Right lobe of liver (tissue), 6 donors: ENCODE results near the gene SHISA8. TPM values are rescaled to one million over a fixed set of nuclear protein-coding genes. Genes with fewer than 3 reads are reported as not detected.

Experiments
- ATAC-seq, 4 donors: fragments of 200-7000 bp; cut with Tn5 transposase; one replicate each; pipeline ENCODE4 v1.9.1; 2020; ENCODE audit warnings: mild to moderate bottlenecking in 4 of 4, moderate library complexity in 4 of 4
- DNase-seq, 3 donors: peaks; one replicate each; pipeline ENCODE4 v3.0.0-alpha.2; 2020
- H3K27ac ChIP-seq, 3 donors: fragments of 200-600 bp; one replicate each; pipeline ENCODE4 v1.8.0; 2022
- H3K27me3 ChIP-seq, 2 donors: fragments of 200-600 bp; one replicate each; pipeline ENCODE4 v1.8.0; 2022
- H3K36me3 ChIP-seq, 4 donors: fragments of 200-600 bp; sonication (generic) in 1 of 4; one replicate each; pipeline versions ENCODE4 v1.5.1 to v1.8.0; 2017 to 2022; ENCODE audit warnings: control low read depth in 1 of 4
- H3K4me1 ChIP-seq, 4 donors: fragments of 200-600 bp; sonication (generic) in 1 of 4; one replicate each; pipeline versions ENCODE4 v1.5.1 to v1.8.0; 2017 to 2022; ENCODE audit warnings: control low read depth in 1 of 4
- H3K4me3 ChIP-seq, 3 donors: fragments of 200-600 bp; one replicate each; pipeline ENCODE4 v1.8.0; 2022
- H3K9me3 ChIP-seq, 4 donors: fragments of 200-600 bp; sonication (generic) in 1 of 4; one replicate each; pipeline versions ENCODE4 v1.5.1 to v1.8.0; 2017 to 2022; ENCODE audit warnings: control low read depth in 1 of 4
- POLR2A ChIP-seq: fragments of 450-650 bp; IDR thresholded peaks from one replicate; pipeline ENCODE4 v1.6.1; 2017; ENCODE audit warnings: antibody characterized with exemption, mild to moderate bottlenecking
- WGBS: methylation state at CpG from one replicate; pipeline ENCODE4 v1.1.6; 2018; ENCODE audit warnings: low coverage, low lambda C conversion rate; ENCODE audit not compliant: insufficient coverage; ENCODE audit errors: missing lambda C conversion rate; 5-methylcytosine and 5-hydroxymethylcytosine counted together
- intact Hi-C, 2 donors: fragments of 100-400 bp; cut with DNase I; formaldehyde crosslinking; loops; one replicate each; pipeline versions ENCODE4 v1.11.2 to v1.14.1; 2022
- total RNA-seq, 6 experiments: library from RNA; depleted of rRNA in 2 of 6; stranded (reverse); fragments of >200 nt in 2 of 6; fragmentation: NEBNext Ultra II Directional in 3 of 6; extraction: Animal tissue kit (Norgen Biotek cat#: 25700) in 3 of 6; gene quantifications; one replicate each; pipeline versions ENCODE4 v1.1.0 to v1.2.4, GENCODE V29; 2016 to 2023
- TF ChIP-seq, protein P1 (sequence below), 4 donors: fragments of 200-600 bp in 3 of 4; fragments of 450-650 bp in 1 of 4; IDR thresholded peaks; one replicate each; pipeline versions ENCODE4 v1.5.1 to v1.8.0; 2016 to 2022; ENCODE audit warnings: antibody characterized with exemption in 4 of 4, mild to moderate bottlenecking in 2 of 4
- donor health status: DM: no; HTN: yes; CAD: no.
- donor health status: DM: no; HTN: no; CAD: no.
- donor health status: DM: no; HTN: no; CAD: no.
- donor health status: DM: no; HTN: yes; CAD: no.
- donor health status: DM: no; HTN: yes; CAD: no.

The SHISA8 gene
- total RNA-seq, 6 experiments from 2014 or later: not detected

DNA sequence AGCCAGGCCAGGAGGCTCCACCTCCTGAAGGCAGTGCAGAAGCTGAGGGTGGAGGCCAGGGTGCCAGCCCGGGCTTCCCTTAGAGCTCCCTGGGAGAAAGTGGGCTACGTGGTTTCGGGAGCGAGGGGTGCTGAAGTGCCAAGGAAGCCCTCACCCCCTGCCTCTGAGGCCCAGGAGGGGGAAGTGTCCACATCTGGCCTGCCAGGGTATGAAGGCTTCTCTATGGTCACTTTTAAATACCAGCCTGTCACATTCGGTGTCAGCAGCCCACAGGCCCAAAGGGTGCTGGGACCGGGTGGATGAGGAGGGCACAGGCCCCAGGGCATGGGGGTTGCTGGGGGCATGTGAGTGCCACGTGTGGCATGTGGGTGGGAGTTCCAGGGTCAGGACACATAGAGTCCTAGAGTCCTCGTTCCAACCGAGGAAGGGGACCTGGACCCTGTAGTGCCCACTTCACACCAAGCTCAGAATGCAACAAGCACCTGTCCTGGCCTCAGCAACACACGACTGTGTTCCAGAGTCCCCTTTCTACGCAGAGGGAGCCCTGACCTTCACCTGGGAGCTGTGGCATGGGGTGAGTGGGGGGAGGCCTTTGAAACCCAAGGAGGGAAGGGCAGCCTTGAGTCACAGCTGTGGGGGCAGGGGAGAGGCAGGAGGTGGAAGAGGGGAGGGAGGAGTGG is 1.7 kb downstream of the SHISA8 start:
- DNase-seq: no peak
- H3K4me1 ChIP-seq: peaks cover 0 to 19% (median 0%) of the 10 kb centered on the region in 4 donors
- H3K27ac ChIP-seq: no peak overlapping the region
- no peaks in the 10 kb centered on the region for H3K9me3 ChIP-seq
- intact Hi-C loops: no loop called here
- H3K36me3 ChIP-seq: no peaks in the 10 kb centered on the region
- no peak for ATAC-seq
- H3K27me3 ChIP-seq: peaks cover 7 to 50% of the 10 kb centered on the region in 2 donors
- no CpG with 5 or more reads among the region's 11 CpGs for WGBS
- H3K4me3 ChIP-seq: no peak overlapping the region
- no peak for TF ChIP-seq POLR2A
- TF ChIP-seq, protein P1, sequence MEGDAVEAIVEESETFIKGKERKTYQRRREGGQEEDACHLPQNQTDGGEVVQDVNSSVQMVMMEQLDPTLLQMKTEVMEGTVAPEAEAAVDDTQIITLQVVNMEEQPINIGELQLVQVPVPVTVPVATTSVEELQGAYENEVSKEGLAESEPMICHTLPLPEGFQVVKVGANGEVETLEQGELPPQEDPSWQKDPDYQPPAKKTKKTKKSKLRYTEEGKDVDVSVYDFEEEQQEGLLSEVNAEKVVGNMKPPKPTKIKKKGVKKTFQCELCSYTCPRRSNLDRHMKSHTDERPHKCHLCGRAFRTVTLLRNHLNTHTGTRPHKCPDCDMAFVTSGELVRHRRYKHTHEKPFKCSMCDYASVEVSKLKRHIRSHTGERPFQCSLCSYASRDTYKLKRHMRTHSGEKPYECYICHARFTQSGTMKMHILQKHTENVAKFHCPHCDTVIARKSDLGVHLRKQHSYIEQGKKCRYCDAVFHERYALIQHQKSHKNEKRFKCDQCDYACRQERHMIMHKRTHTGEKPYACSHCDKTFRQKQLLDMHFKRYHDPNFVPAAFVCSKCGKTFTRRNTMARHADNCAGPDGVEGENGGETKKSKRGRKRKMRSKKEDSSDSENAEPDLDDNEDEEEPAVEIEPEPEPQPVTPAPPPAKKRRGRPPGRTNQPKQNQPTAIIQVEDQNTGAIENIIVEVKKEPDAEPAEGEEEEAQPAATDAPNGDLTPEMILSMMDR (IDR thresholded peaks at IDR 0.05): no peak

DNA sequence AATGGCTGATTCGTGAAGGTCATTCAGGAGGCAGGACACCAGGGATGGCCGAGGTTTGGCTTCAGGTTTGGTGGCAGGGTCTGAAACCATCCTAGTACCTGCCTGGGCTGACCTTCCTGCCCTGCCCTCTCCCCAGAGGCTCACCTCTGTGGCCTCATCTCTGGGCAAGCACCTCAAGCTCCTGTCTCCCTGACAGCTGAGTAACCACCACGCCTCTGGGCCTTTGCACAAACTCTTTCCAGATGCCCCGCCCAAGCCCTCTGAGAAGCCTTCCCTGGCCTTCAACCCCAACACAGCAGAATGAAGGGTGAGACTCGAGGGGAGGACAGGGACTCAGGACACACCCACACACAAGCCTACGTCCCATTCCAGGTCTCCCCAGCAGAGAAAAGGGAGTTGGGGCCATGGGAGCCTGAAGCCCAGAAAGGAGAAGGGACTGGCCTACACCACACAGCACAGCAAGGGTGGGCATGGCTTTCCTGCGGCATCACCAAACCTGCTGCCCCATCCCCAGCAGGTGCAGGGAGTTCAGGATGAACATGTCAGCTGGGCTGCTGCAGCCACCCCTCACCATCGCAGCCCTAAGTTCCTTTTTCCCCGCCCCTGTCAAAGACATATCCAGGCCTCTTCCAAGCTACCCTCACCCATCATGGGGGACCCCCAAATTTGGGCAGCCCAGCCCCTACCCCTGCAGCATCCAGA is 2.4 kb downstream of the SHISA8 start:
- H3K9me3 ChIP-seq: no peaks in the 10 kb centered on the region
- ATAC-seq (no peak), DNase-seq (no peak)
- no peaks in the 10 kb centered on the region for H3K36me3 ChIP-seq
- peaks cover 7 to 50% of the 10 kb centered on the region in 2 donors for H3K27me3 ChIP-seq
- H3K4me1 ChIP-seq: peaks cover 0 to 19% (median 0%) of the 10 kb centered on the region in 4 donors
- H3K4me3 ChIP-seq: no peak overlapping the region
- WGBS: 34% methylated on average over 2 of the region's 9 CpGs
- TF ChIP-seq POLR2A: no peak
- TF ChIP-seq, protein P1 (IDR thresholded peaks at IDR 0.05): no peak
- no peak overlapping the region for H3K27ac ChIP-seq
- intact Hi-C loops: no loop called here

DNA sequence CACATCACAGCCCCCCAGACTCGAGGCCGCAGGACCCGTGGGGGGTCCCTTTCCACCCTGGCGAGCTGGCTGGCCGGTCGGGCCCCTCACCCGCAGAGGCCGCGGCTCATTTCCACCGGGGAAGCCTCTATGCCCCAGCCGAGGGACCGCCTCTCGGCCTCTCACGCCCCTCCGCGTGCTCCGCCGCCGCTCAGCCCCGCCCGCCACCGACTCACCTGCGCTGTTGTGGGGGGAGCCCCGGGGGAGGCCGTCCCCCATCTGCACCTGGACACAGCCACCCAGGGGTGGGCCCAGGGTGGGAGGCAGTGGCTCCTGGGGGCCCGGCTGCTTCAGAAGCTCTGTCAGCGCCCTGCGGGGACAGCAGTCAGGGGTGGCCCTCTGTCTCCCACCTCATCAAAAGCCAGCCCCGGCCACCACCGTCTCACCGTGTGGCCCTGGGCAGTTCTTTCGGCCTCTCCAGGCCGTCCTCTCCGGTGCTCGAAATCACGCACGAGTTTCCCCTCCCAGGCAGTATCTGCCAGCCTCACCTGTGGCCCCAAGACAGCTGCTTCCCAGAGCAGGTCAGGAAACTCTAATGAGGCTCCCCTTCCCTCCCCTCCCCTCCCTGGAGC is 3.8 kb downstream of the SHISA8 start:
- Histone ChIP-seq H3K36me3 (peaks cover 0 to 8% (median 2%) of the 10 kb centered on the region in 4 donors), H3K4me3 (peak overlapping the region in 1 of 3 donors; percentile 7), H3K9me3 (no peaks in the 10 kb centered on the region), H3K27me3 (peaks cover 7 to 50% of the 10 kb centered on the region in 2 donors), H3K4me1 (peaks cover 0 to 19% (median 0%) of the 10 kb centered on the region in 4 donors), H3K27ac (no peak overlapping the region)
- 32% methylated on average over 9 of the region's 37 CpGs for WGBS
- ATAC-seq (no peak), DNase-seq (no peak)
- intact Hi-C loops: no loop called here
- TF ChIP-seq, protein P1 (IDR thresholded peaks at IDR 0.05): no peak
- TF ChIP-seq POLR2A: no peak

DNA sequence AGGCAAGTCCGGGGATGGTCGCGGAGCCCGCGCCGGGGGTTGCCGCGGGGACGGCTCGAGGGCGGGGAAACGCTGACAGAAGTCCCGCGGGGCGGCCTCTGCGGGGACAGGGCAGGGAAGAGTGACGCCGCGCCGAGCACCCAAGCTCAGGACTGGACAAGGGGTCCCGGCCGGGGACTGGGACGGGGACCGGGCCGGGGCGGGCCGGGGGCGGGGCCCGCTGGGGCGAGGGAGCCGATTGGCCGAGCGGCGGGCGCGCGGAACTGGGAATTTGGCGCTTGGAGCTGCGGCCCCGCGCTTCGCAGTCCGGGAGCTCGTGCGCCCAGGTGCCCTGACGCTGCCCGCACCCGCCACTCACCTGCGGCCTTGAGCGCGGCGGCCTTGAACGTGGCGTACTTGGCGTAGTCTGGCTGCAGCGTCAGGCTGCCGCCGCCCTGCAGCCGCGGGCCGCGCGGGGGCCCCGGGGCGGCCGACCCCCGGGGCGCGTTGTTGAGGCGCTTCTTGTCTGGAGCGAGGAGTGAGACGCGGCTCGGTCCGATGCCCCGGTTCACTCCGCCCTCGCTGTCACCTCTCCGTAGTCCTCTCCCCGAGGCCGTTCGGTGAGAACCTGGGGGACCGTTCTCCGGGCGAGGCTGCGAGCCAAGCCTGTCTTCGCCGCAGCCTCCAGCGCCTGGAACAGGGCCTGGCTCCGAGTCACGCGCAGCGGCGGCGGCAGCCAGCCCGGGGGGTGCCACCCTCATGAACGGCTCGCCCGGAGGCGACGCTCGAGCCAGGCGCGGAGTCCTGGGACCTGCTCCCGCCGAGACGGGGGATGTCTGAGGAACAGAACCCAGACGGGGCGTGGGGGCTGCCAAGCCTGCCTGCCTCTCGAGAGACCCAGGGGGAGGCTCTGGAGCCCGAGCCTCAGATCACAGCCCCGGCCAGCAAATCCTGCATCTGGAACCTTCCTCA is 4.5 kb downstream of the SHISA8 start:
- peak; percentile 3 to 51 (median 14) for ATAC-seq
- Histone ChIP-seq H3K36me3 (peaks cover 0 to 12% (median 4%) of the 10 kb centered on the region in 4 donors), H3K9me3 (no peaks in the 10 kb centered on the region), H3K4me1 (peaks cover 0 to 19% (median 0%) of the 10 kb centered on the region in 4 donors), H3K27me3 (peaks cover 3 to 46% of the 10 kb centered on the region in 2 donors), H3K27ac (no peak overlapping the region), H3K4me3 (peak overlapping the region in 1 of 3 donors; percentile 7)
- WGBS: no CpG with 5 or more reads among the region's 112 CpGs
- intact Hi-C loops: no loop called here
- TF ChIP-seq, protein P1 (IDR thresholded peaks at IDR 0.05): no peak
- no peak for TF ChIP-seq POLR2A
- DNase-seq: no peak
